K562 treated with DMSO at 1 percent for 12 hours (cell line): ENCODE measurements around the gene CUEDC1. TPM values are rescaled to one million over a fixed set of nuclear protein-coding genes. Genes with fewer than 3 reads are reported as not detected.

Experiments
- total RNA-seq: library from RNA; unstranded; fragments of 300-600 nt; gene quantifications from 2 replicates; pipeline ENCODE4 v1.2.3, GENCODE V29; 2022; ENCODE audit not compliant: insufficient read depth

CUEDC1 gene
- 3.4 and 4.4 TPM in 2 replicates for total RNA-seq

GRCh38 chr17:57955183-57955931 lies at the start of gene CUEDC1:
Gene CUEDC1 (minus strand): TSS chr17:57955412. CDS start chr17:57885564, 69,848 bp downstream.

GRCh38 chr17:57987581-57988300 lies 32.5 kb upstream of the CUEDC1 start, which contains the start of gene VEZF1:
Gene VEZF1 (minus strand): TSS chr17:57988254. CDS start chr17:57988111, 143 bp downstream.

GRCh38 chr17:57849874-57850754 lies 105.1 kb downstream of the CUEDC1 start, which contains the start of gene MRPS23:
Gene MRPS23 (minus strand): TSS chr17:57850044. CDS start chr17:57850010, 34 bp downstream.

Other genes starting within 250 kb of the CUEDC1 start
- gene CCDC182, start 210.1 kb downstream of the CUEDC1 start, total RNA-seq = not detected in 2 replicates
- gene MRPS23, start 105.4 kb downstream of the CUEDC1 start, total RNA-seq = 41.6 and 46.0 TPM in 2 replicates
- 6.3 and 32.4 TPM in 2 replicates for gene VEZF1, start 32.8 kb upstream of the CUEDC1 start, total RNA-seq
- 73.9 and 164 TPM in 2 replicates for gene SRSF1, start 51.8 kb upstream of the CUEDC1 start, total RNA-seq
- 9.0 and 22.6 TPM in 2 replicates for gene DYNLL2, start 128.0 kb upstream of the CUEDC1 start, total RNA-seq
- not detected in 2 replicates for gene OR4D1, start 193.0 kb upstream of the CUEDC1 start, total RNA-seq
- not detected in 2 replicates for gene OR4D2, start 211.6 kb upstream of the CUEDC1 start, total RNA-seq
- 0.44 TPM in 1 of 2 replicates, not detected in the other for gene EPX, start 237.3 kb upstream of the CUEDC1 start, total RNA-seq